H9 (cell line): ENCODE results near the gene TIAM2. TPM values are rescaled to one million over a fixed set of nuclear protein-coding genes. Genes with fewer than 3 reads are reported as not detected.

Experiments used
- DNase-seq: peaks from one replicate; pipeline ENCODE4 v3.0.0-alpha.2; 2017
- H2AFZ ChIP-seq: one replicate; pipeline ENCODE4 v1.6.1; 2013; ENCODE audit warnings: mild to moderate bottlenecking, low read length, control low read depth, moderate library complexity
- H2AK5ac ChIP-seq: 2 replicates; pipeline ENCODE4 v1.6.1; 2013; ENCODE audit warnings: low read length, control low read depth, mixed read lengths; ENCODE audit not compliant: insufficient read length
- H2BK120ac ChIP-seq: one replicate; pipeline ENCODE4 v1.6.1; 2013; ENCODE audit warnings: low read depth, mild to moderate bottlenecking, low read length, control low read depth, inconsistent platforms; ENCODE audit not compliant: poor library complexity, severe bottlenecking
- H2BK12ac ChIP-seq: 2 replicates; pipeline ENCODE4 v1.6.1; 2013; ENCODE audit warnings: low read length, control low read depth, mixed read lengths, low read depth; ENCODE audit not compliant: insufficient read length
- H2BK15ac ChIP-seq: 2 replicates; pipeline ENCODE4 v1.6.1; 2013; ENCODE audit warnings: low read depth, low read length, control low read depth
- H2BK20ac ChIP-seq: one replicate; pipeline ENCODE4 v1.6.1; 2013; ENCODE audit warnings: low read depth, mild to moderate bottlenecking, low read length, control low read depth, inconsistent platforms; ENCODE audit not compliant: poor library complexity, severe bottlenecking
- H2BK5ac ChIP-seq: 2 replicates; pipeline ENCODE4 v1.6.1; 2013; ENCODE audit warnings: low read length, control low read depth, mixed read lengths; ENCODE audit not compliant: insufficient read length
- H3K14ac ChIP-seq: 2 replicates; pipeline ENCODE4 v1.6.1; 2013; ENCODE audit warnings: low read length, control low read depth; ENCODE audit not compliant: insufficient read depth
- H3K18ac ChIP-seq: 2 replicates; pipeline ENCODE4 v1.6.1; 2013; ENCODE audit warnings: low read depth, mild to moderate bottlenecking, mixed read lengths, low read length, control low read depth; ENCODE audit not compliant: insufficient read length
- H3K23ac ChIP-seq: 2 replicates; pipeline ENCODE4 v1.6.1; 2013; ENCODE audit warnings: low read length, control low read depth, mixed read lengths, low read depth; ENCODE audit not compliant: insufficient read length
- H3K23me2 ChIP-seq: 2 replicates; pipeline ENCODE4 v1.6.1; 2013; ENCODE audit warnings: low read depth, mild to moderate bottlenecking, mixed read lengths, low read length, control low read depth; ENCODE audit not compliant: insufficient read length, poor library complexity, severe bottlenecking
- H3K27ac ChIP-seq: 2 replicates; pipeline ENCODE4 v1.5.1; 2013; ENCODE audit warnings: low read length, control low read depth, mixed read lengths, low read depth; ENCODE audit not compliant: insufficient read length
- H3K27me3 ChIP-seq: 2 replicates; pipeline ENCODE4 v1.6.1; 2013; ENCODE audit warnings: low read length, control low read depth, inconsistent platforms; ENCODE audit not compliant: insufficient read depth
- H3K4ac ChIP-seq: 2 replicates; pipeline ENCODE4 v1.6.1; 2013; ENCODE audit warnings: low read depth, mild to moderate bottlenecking, control low read depth, inconsistent platforms, low read length, moderate library complexity
- H3K4me1 ChIP-seq: 2 replicates; pipeline ENCODE4 v1.6.1; 2013; ENCODE audit warnings: low read length, control low read depth, inconsistent platforms; ENCODE audit not compliant: insufficient read depth
- H3K4me2 ChIP-seq: 2 replicates; pipeline ENCODE4 v1.6.1; 2013; ENCODE audit warnings: low read length, control low read depth, mixed read lengths; ENCODE audit not compliant: insufficient read length, insufficient read depth
- H3K56ac ChIP-seq: 2 replicates; pipeline ENCODE4 v1.6.1; 2013; ENCODE audit warnings: low read depth, mild to moderate bottlenecking, mixed read lengths, low read length, control low read depth; ENCODE audit not compliant: insufficient read length
- H3K79me1 ChIP-seq: 2 replicates; pipeline ENCODE4 v1.6.1; 2013; ENCODE audit warnings: low read depth, mild to moderate bottlenecking, moderate library complexity, low read length, control low read depth, inconsistent platforms; ENCODE audit not compliant: insufficient read depth, poor library complexity, severe bottlenecking
- H3K79me2 ChIP-seq: 2 replicates; pipeline ENCODE4 v1.6.1; 2013; ENCODE audit warnings: low read length, control low read depth, inconsistent platforms; ENCODE audit not compliant: insufficient read depth
- H3K9ac ChIP-seq: 2 replicates; pipeline ENCODE4 v1.6.1; 2013; ENCODE audit warnings: low read length, control low read depth, mixed read lengths; ENCODE audit not compliant: insufficient read length; ENCODE audit errors: extremely low read depth
- H3K9me3 ChIP-seq: one replicate; pipeline ENCODE4 v1.6.1; 2013; ENCODE audit warnings: low read depth, low read length, inconsistent platforms; ENCODE audit not compliant: control insufficient read depth
- H3T11ph ChIP-seq: one replicate; pipeline ENCODE4 v1.6.1; 2013; ENCODE audit warnings: mild to moderate bottlenecking, low read length, control low read depth, inconsistent platforms
- H4K20me1 ChIP-seq: one replicate; pipeline ENCODE4 v1.6.1; 2013; ENCODE audit not compliant: control insufficient read depth, insufficient read length, insufficient read depth
- H4K5ac ChIP-seq: 2 replicates; pipeline ENCODE4 v1.6.1; 2013; ENCODE audit warnings: low read depth, mild to moderate bottlenecking, mixed read lengths, low read length, control low read depth; ENCODE audit not compliant: insufficient read length
- H4K8ac ChIP-seq: replicated peaks from 2 replicates; pipeline ENCODE4 v1.6.1; 2013; ENCODE audit warnings: low read length, control low read depth, mixed read lengths, low read depth; ENCODE audit not compliant: insufficient read length
- H4K91ac ChIP-seq: 2 replicates; pipeline ENCODE4 v1.6.1; 2013; ENCODE audit warnings: low read depth, mild to moderate bottlenecking, moderate library complexity, mixed read lengths, low read length, control low read depth; ENCODE audit not compliant: insufficient read length
- H3K27ac Mint-ChIP-seq, 3 experiments: 2 replicates in 2 of 3; 3 replicates in 1 of 3; pipeline ENCODE4 v1.8.0; 2020 to 2021; ENCODE audit warnings: mixed read lengths in 3 of 3, mild to moderate bottlenecking in 1 of 3, moderate library complexity in 1 of 3
- H3K27me3 Mint-ChIP-seq: 2 replicates; pipeline ENCODE4 v1.8.0; 2021; ENCODE audit warnings: low read depth, mild to moderate bottlenecking, moderate library complexity, mixed read lengths
- H3K36me3 Mint-ChIP-seq, 3 experiments: 2 replicates in 2 of 3; 3 replicates in 1 of 3; pipeline ENCODE4 v1.8.0; 2020 to 2021; ENCODE audit warnings: low read depth in 3 of 3, mixed read lengths in 3 of 3; ENCODE audit not compliant: insufficient read depth in 1 of 3
- H3K4me1 Mint-ChIP-seq, 2 experiments: 2 replicates each; pipeline ENCODE4 v1.8.0; 2020; ENCODE audit warnings: mixed read lengths in 2 of 2
- H3K4me3 Mint-ChIP-seq, 2 experiments: 2 replicates in 1 of 2; 3 replicates in 1 of 2; pipeline ENCODE4 v1.8.0; 2020 to 2021; ENCODE audit warnings: mild to moderate bottlenecking in 2 of 2, mixed read lengths in 2 of 2, moderate library complexity in 1 of 2
- H3K9me3 Mint-ChIP-seq, 2 experiments: 2 replicates in 1 of 2; 3 replicates in 1 of 2; pipeline ENCODE4 v1.8.0; 2020; ENCODE audit warnings: mild to moderate bottlenecking in 2 of 2, mixed read lengths in 2 of 2, moderate library complexity in 1 of 2
- WGBS: extraction: QIAGEN DNeasy Blood & Tissue Kit; methylation state at CpG from one replicate; pipeline ENCODE4 v1.1.7; 2013; ENCODE audit warnings: missing lambda C conversion rate, low lambda C conversion rate, mixed read lengths; ENCODE audit not compliant: insufficient read length; ENCODE audit errors: extremely low coverage; 5-methylcytosine and 5-hydroxymethylcytosine counted together
- total RNA-seq: library from RNA; stranded (reverse); gene quantifications from 2 replicates; pipeline ENCODE4 v1.2.1, GENCODE V29; 2021
- TF ChIP-seq, protein P1 (sequence below): fragments of 200-600 bp; sonication (generic); conservative IDR thresholded peaks from 3 replicates; pipeline ENCODE4 v1.8.0; 2021; ENCODE audit warnings: antibody characterized with exemption, mild to moderate bottlenecking

Gene TIAM2
- total RNA-seq, 1 experiment from 2014 or later: 6.3 TPM

GRCh38 chr6:154996016-154996590 is 988 bp downstream of the TIAM2 start:
- TF ChIP-seq, protein P1, sequence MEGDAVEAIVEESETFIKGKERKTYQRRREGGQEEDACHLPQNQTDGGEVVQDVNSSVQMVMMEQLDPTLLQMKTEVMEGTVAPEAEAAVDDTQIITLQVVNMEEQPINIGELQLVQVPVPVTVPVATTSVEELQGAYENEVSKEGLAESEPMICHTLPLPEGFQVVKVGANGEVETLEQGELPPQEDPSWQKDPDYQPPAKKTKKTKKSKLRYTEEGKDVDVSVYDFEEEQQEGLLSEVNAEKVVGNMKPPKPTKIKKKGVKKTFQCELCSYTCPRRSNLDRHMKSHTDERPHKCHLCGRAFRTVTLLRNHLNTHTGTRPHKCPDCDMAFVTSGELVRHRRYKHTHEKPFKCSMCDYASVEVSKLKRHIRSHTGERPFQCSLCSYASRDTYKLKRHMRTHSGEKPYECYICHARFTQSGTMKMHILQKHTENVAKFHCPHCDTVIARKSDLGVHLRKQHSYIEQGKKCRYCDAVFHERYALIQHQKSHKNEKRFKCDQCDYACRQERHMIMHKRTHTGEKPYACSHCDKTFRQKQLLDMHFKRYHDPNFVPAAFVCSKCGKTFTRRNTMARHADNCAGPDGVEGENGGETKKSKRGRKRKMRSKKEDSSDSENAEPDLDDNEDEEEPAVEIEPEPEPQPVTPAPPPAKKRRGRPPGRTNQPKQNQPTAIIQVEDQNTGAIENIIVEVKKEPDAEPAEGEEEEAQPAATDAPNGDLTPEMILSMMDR: no peak
- Histone ChIP-seq H3K23ac (no peak overlapping the region), H4K20me1 (no peaks in the 10 kb centered on the region), H3K4me2 (peak overlapping the region; percentile 65), H2BK15ac (no peak overlapping the region), H3K27ac (no peak overlapping the region), H2BK5ac (no peak overlapping the region), H3K56ac (no peak overlapping the region), H3K18ac (no peak overlapping the region), H2BK20ac (no peak overlapping the region), H4K91ac (no peak overlapping the region), H3K79me1 (no peaks in the 10 kb centered on the region), H3K4me1 (no peaks in the 10 kb centered on the region; the same call in 1 of the 2 replicates), H3K9ac (no peak overlapping the region), H3K23me2 (peaks cover 12% of the 10 kb centered on the region), H3T11ph (no peak overlapping the region), H2AK5ac (no peak overlapping the region), H2AFZ (no peak overlapping the region), H3K4ac (no peak overlapping the region), H3K79me2 (no peaks in the 10 kb centered on the region), H3K27me3 (no peaks in the 10 kb centered on the region), H2BK12ac (no peak overlapping the region), H4K8ac (no peak overlapping the region), H4K5ac (no peak overlapping the region), H2BK120ac (no peak overlapping the region), H3K14ac (no peak overlapping the region), H3K9me3 (no peaks in the 10 kb centered on the region)
- WGBS: no CpG with 5 or more reads among the region's 18 CpGs
- Mint-ChIP-seq H3K4me1 (peaks cover 18 to 23% of the 10 kb centered on the region in 2 experiments), H3K36me3 (no peaks in the 10 kb centered on the region; a peak in 1 of 7 replicates), H3K27me3 (peaks cover 27% of the 10 kb centered on the region), H3K4me3 (peak overlapping the region; percentile 61 to 67), H3K9me3 (no peaks in the 10 kb centered on the region), H3K27ac (no peak overlapping the region)
- no peak for DNase-seq
